Measurements from ENCODE around the gene CLEC5A. TPM values are rescaled to one million over a fixed set of nuclear protein-coding genes. Genes with fewer than 3 reads are reported as not detected.

CLEC5A gene
- polyA plus RNA-seq (2013, experiment 1 of 2): not detected
- polyA plus RNA-seq (2013, experiment 2 of 2): 0.07 TPM

- no CpG with 5 or more reads among the region's 3 CpGs for WGBS (ENCODE audit: extremely low coverage, insufficient coverage, low lambda C conversion rate)
Observed at GRCh38 chr7:141946796-141947195, at the start of gene CLEC5A. Gene CLEC5A (minus strand): TSS chr7:141946974. CDS start chr7:141946292, 682 bp downstream.

GRCh38 chr7:141993354-141993753, 46.6 kb upstream of the CLEC5A start:
- Histone ChIP-seq H3K27ac (ENCODE audit: low read depth, low read length) (no peak overlapping the region), H3K9ac (ENCODE audit: low read length) (no peak overlapping the region), H3K4me2 (ENCODE audit: low read length) (no peak overlapping the region), H3K4me1 (ENCODE audit: control insufficient read depth, low read depth, low read length) (no peaks in the 10 kb centered on the region), H3K4me3 (ENCODE audit: low read length) (no peak overlapping the region), H2BK120ac (ENCODE audit: low read depth, low read length) (no peak overlapping the region), H3K23ac (ENCODE audit: low read length) (no peak overlapping the region), H2BK5ac (ENCODE audit: low read length) (no peak overlapping the region), H3K56ac (ENCODE audit: low read length) (no peak overlapping the region), H3K18ac (ENCODE audit: low read length) (no peak overlapping the region), H3K79me1 (ENCODE audit: low read length) (no peaks in the 10 kb centered on the region), H2BK15ac (replicated peaks; ENCODE audit: low read depth) (no peak overlapping the region), H4K5ac (ENCODE audit: low read length) (no peak overlapping the region), H2AK5ac (ENCODE audit: low read length) (no peak overlapping the region), H3K27me3 (ENCODE audit: insufficient read depth, low read length, poor library complexity) (no peaks in the 10 kb centered on the region), H3K36me3 (ENCODE audit: control insufficient read depth, insufficient read depth, low read length) (no peaks in the 10 kb centered on the region), H3K79me2 (ENCODE audit: control insufficient read depth, insufficient read depth, low read length) (no peaks in the 10 kb centered on the region), H3K4ac (ENCODE audit: low read depth, low read length) (no peak overlapping the region), H4K8ac (ENCODE audit: low read depth, low read length) (no peak overlapping the region)
- DNase-seq: no peak
- WGBS (ENCODE audit: extremely low coverage, insufficient coverage, low lambda C conversion rate): no CpG with 5 or more reads among the region's 1 CpG

More at GRCh38 chr7:141946796-141947195, at the start of gene CLEC5A:
- no peaks in the 10 kb centered on the region for H3K79me1 ChIP-seq (ENCODE audit: low read length)
- H2AK5ac ChIP-seq (ENCODE audit: low read length): no peak within 1 kb of the TSS
- no peak for DNase-seq
- no peak within 1 kb of the TSS for H3K23ac ChIP-seq (ENCODE audit: low read length)
- H3K27me3 ChIP-seq (ENCODE audit: insufficient read depth, low read length, poor library complexity): no peaks in the 10 kb centered on the region
- H2BK15ac ChIP-seq (replicated peaks; ENCODE audit: low read depth): no peak within 1 kb of the TSS
- no peaks in the 10 kb centered on the region for H3K79me2 ChIP-seq (ENCODE audit: control insufficient read depth, insufficient read depth, low read length)
- no peak within 1 kb of the TSS for H3K18ac ChIP-seq (ENCODE audit: low read length)
- no peak within 1 kb of the TSS for H2BK5ac ChIP-seq (ENCODE audit: low read length)
- H3K4me3 ChIP-seq (ENCODE audit: low read length): no peak within 1 kb of the TSS
- H3K36me3 ChIP-seq (ENCODE audit: control insufficient read depth, insufficient read depth, low read length): no peaks in the 10 kb centered on the region
- H4K8ac ChIP-seq (ENCODE audit: low read depth, low read length): no peak within 1 kb of the TSS
- no peak within 1 kb of the TSS for H3K27ac ChIP-seq (ENCODE audit: low read depth, low read length)
- H3K9ac ChIP-seq (ENCODE audit: low read length): no peak within 1 kb of the TSS
- H2BK120ac ChIP-seq (ENCODE audit: low read depth, low read length): no peak within 1 kb of the TSS
- H4K5ac ChIP-seq (ENCODE audit: low read length): no peak within 1 kb of the TSS
- H3K56ac ChIP-seq (ENCODE audit: low read length): no peak within 1 kb of the TSS
- H3K4me2 ChIP-seq (ENCODE audit: low read length): no peak within 1 kb of the TSS
- H3K4ac ChIP-seq (ENCODE audit: low read depth, low read length): no peak within 1 kb of the TSS
- H3K4me1 ChIP-seq (ENCODE audit: control insufficient read depth, low read depth, low read length): no peaks in the 10 kb centered on the region

- no peak overlapping the region for H3K4me2 ChIP-seq (ENCODE audit: low read length)
- no peak overlapping the region for H3K18ac ChIP-seq (ENCODE audit: low read length)
- H3K79me1 ChIP-seq (ENCODE audit: low read length): no peaks in the 10 kb centered on the region
- H3K56ac ChIP-seq (ENCODE audit: low read length): no peak overlapping the region
- no peak overlapping the region for H2BK120ac ChIP-seq (ENCODE audit: low read depth, low read length)
- H2BK5ac ChIP-seq (ENCODE audit: low read length): no peak overlapping the region
- H3K4me3 ChIP-seq (ENCODE audit: low read length): no peak overlapping the region
- no CpG with 5 or more reads among the region's 4 CpGs for WGBS (ENCODE audit: extremely low coverage, insufficient coverage, low lambda C conversion rate)
- H3K27ac ChIP-seq (ENCODE audit: low read depth, low read length): no peak overlapping the region
- H2BK15ac ChIP-seq (replicated peaks; ENCODE audit: low read depth): no peak overlapping the region
- H3K23ac ChIP-seq (ENCODE audit: low read length): no peak overlapping the region
- no peak overlapping the region for H4K5ac ChIP-seq (ENCODE audit: low read length)
- no peak overlapping the region for H2AK5ac ChIP-seq (ENCODE audit: low read length)
- H3K36me3 ChIP-seq (ENCODE audit: control insufficient read depth, insufficient read depth, low read length): no peaks in the 10 kb centered on the region
- no peaks in the 10 kb centered on the region for H3K4me1 ChIP-seq (ENCODE audit: control insufficient read depth, low read depth, low read length)
- H3K79me2 ChIP-seq (ENCODE audit: control insufficient read depth, insufficient read depth, low read length): no peaks in the 10 kb centered on the region
- H3K9ac ChIP-seq (ENCODE audit: low read length): no peak overlapping the region
- H3K27me3 ChIP-seq (ENCODE audit: insufficient read depth, low read length, poor library complexity): no peaks in the 10 kb centered on the region
- no peak overlapping the region for H4K8ac ChIP-seq (ENCODE audit: low read depth, low read length)
- DNase-seq: no peak
- H3K4ac ChIP-seq (ENCODE audit: low read depth, low read length): no peak overlapping the region
Observed at GRCh38 chr7:141992688-141993087, 45.9 kb upstream of the CLEC5A start.

- Histone ChIP-seq H4K8ac (ENCODE audit: low read depth, low read length) (no peak overlapping the region), H3K23ac (ENCODE audit: low read length) (no peak overlapping the region), H3K56ac (ENCODE audit: low read length) (no peak overlapping the region), H3K79me2 (ENCODE audit: control insufficient read depth, insufficient read depth, low read length) (no peaks in the 10 kb centered on the region), H3K79me1 (ENCODE audit: low read length) (no peaks in the 10 kb centered on the region), H2AK5ac (ENCODE audit: low read length) (no peak overlapping the region), H3K9ac (ENCODE audit: low read length) (no peak overlapping the region), H3K4me2 (ENCODE audit: low read length) (no peak overlapping the region), H3K4ac (ENCODE audit: low read depth, low read length) (no peak overlapping the region), H3K36me3 (ENCODE audit: control insufficient read depth, insufficient read depth, low read length) (no peaks in the 10 kb centered on the region), H2BK5ac (ENCODE audit: low read length) (no peak overlapping the region), H3K27me3 (ENCODE audit: insufficient read depth, low read length, poor library complexity) (no peaks in the 10 kb centered on the region), H2BK120ac (ENCODE audit: low read depth, low read length) (no peak overlapping the region), H3K4me1 (ENCODE audit: control insufficient read depth, low read depth, low read length) (no peaks in the 10 kb centered on the region), H2BK15ac (replicated peaks; ENCODE audit: low read depth) (no peak overlapping the region), H3K4me3 (ENCODE audit: low read length) (no peak overlapping the region), H4K5ac (ENCODE audit: low read length) (no peak overlapping the region), H3K27ac (ENCODE audit: low read depth, low read length) (no peak overlapping the region), H3K18ac (ENCODE audit: low read length) (no peak overlapping the region)
- no CpG with 5 or more reads among the region's 2 CpGs for WGBS (ENCODE audit: extremely low coverage, insufficient coverage, low lambda C conversion rate)
- no peak for DNase-seq
Observed at GRCh38 chr7:141992156-141992555, 45.4 kb upstream of the CLEC5A start.

GRCh38 chr7:141991140-141991539, 44.4 kb upstream of the CLEC5A start:
- no peak overlapping the region for H3K4ac ChIP-seq (ENCODE audit: low read depth, low read length)
- H2BK120ac ChIP-seq (ENCODE audit: low read depth, low read length): no peak overlapping the region
- no peak overlapping the region for H4K8ac ChIP-seq (ENCODE audit: low read depth, low read length)
- no peak for DNase-seq
- H3K18ac ChIP-seq (ENCODE audit: low read length): no peak overlapping the region
- no peaks in the 10 kb centered on the region for H3K27me3 ChIP-seq (ENCODE audit: insufficient read depth, low read length, poor library complexity)
- H3K79me1 ChIP-seq (ENCODE audit: low read length): no peaks in the 10 kb centered on the region
- H3K79me2 ChIP-seq (ENCODE audit: control insufficient read depth, insufficient read depth, low read length): no peaks in the 10 kb centered on the region
- H3K4me3 ChIP-seq (ENCODE audit: low read length): no peak overlapping the region
- H3K4me2 ChIP-seq (ENCODE audit: low read length): no peak overlapping the region
- no peaks in the 10 kb centered on the region for H3K4me1 ChIP-seq (ENCODE audit: control insufficient read depth, low read depth, low read length)
- no peak overlapping the region for H3K9ac ChIP-seq (ENCODE audit: low read length)
- no CpG with 5 or more reads among the region's 6 CpGs for WGBS (ENCODE audit: extremely low coverage, insufficient coverage, low lambda C conversion rate)
- no peak overlapping the region for H3K27ac ChIP-seq (ENCODE audit: low read depth, low read length)
- no peak overlapping the region for H2BK5ac ChIP-seq (ENCODE audit: low read length)
- no peak overlapping the region for H2AK5ac ChIP-seq (ENCODE audit: low read length)
- no peaks in the 10 kb centered on the region for H3K36me3 ChIP-seq (ENCODE audit: control insufficient read depth, insufficient read depth, low read length)
- H3K56ac ChIP-seq (ENCODE audit: low read length): no peak overlapping the region
- no peak overlapping the region for H3K23ac ChIP-seq (ENCODE audit: low read length)
- H4K5ac ChIP-seq (ENCODE audit: low read length): no peak overlapping the region
- no peak overlapping the region for H2BK15ac ChIP-seq (replicated peaks; ENCODE audit: low read depth)

GRCh38 chr7:141990011-141990725, 43.4 kb upstream of the CLEC5A start:
- Histone ChIP-seq H4K8ac (ENCODE audit: low read depth, low read length) (no peak overlapping the region), H3K4me3 (ENCODE audit: low read length) (no peak overlapping the region), H2BK120ac (ENCODE audit: low read depth, low read length) (no peak overlapping the region), H2AK5ac (ENCODE audit: low read length) (no peak overlapping the region), H3K79me1 (ENCODE audit: low read length) (no peaks in the 10 kb centered on the region), H3K27ac (ENCODE audit: low read depth, low read length) (no peak overlapping the region), H3K79me2 (ENCODE audit: control insufficient read depth, insufficient read depth, low read length) (no peaks in the 10 kb centered on the region), H3K18ac (ENCODE audit: low read length) (no peak overlapping the region), H4K5ac (ENCODE audit: low read length) (no peak overlapping the region), H3K56ac (ENCODE audit: low read length) (no peak overlapping the region), H2BK15ac (replicated peaks; ENCODE audit: low read depth) (no peak overlapping the region), H3K9ac (ENCODE audit: low read length) (no peak overlapping the region), H3K36me3 (ENCODE audit: control insufficient read depth, insufficient read depth, low read length) (no peaks in the 10 kb centered on the region), H3K4me2 (ENCODE audit: low read length) (no peak overlapping the region), H2BK5ac (ENCODE audit: low read length) (no peak overlapping the region), H3K4me1 (ENCODE audit: control insufficient read depth, low read depth, low read length) (no peaks in the 10 kb centered on the region), H3K27me3 (ENCODE audit: insufficient read depth, low read length, poor library complexity) (no peaks in the 10 kb centered on the region), H3K4ac (ENCODE audit: low read depth, low read length) (no peak overlapping the region), H3K23ac (ENCODE audit: low read length) (no peak overlapping the region)
- WGBS (ENCODE audit: extremely low coverage, insufficient coverage, low lambda C conversion rate): no CpG with 5 or more reads among the region's 2 CpGs
- no peak for DNase-seq

Data from mesendoderm (in vitro differentiated cells).